ENCODE results near the gene ZNF326.
"Not testable (repeated sequence)": the region's sequence is repeated elsewhere in the genome, so short reads cannot be mapped to it uniquely, and the experiment has no call there.

ZNF326 gene

GRCh38 chr1:89994231-89994804, 592 bp upstream of the ZNF326 start:
- Histone ChIP-seq H3K4me3 (ENCODE audit: low read depth, low read length) (peak overlapping the region; percentile 84), H3K27me3 (no peaks in the 10 kb centered on the region), H3K9me3 (no peaks in the 10 kb centered on the region), H3K4me1 (no peaks in the 10 kb centered on the region; the same call in 1 of the 2 replicates), H3K36me3 (peaks cover 3% of the 10 kb centered on the region; the same call in 1 of the 2 replicates)
- TF ChIP-seq CTCF (IDR thresholded peaks at IDR 0.05; ENCODE audit: low read depth, low read length): no peak
- DNase-seq: no peak

GRCh38 chr1:89995598-89996449, 914 bp downstream of the ZNF326 start:
- Histone ChIP-seq H3K27me3 (no peaks in the 10 kb centered on the region), H3K4me3 (ENCODE audit: low read depth, low read length) (peak overlapping the region; percentile 84), H3K4me1 (no peaks in the 10 kb centered on the region; the same call in 1 of the 2 replicates), H3K9me3 (no peaks in the 10 kb centered on the region), H3K36me3 (peaks cover 3% of the 10 kb centered on the region)
- no peak for DNase-seq
- TF ChIP-seq CTCF (IDR thresholded peaks at IDR 0.05; ENCODE audit: low read depth, low read length): no peak

DNA sequence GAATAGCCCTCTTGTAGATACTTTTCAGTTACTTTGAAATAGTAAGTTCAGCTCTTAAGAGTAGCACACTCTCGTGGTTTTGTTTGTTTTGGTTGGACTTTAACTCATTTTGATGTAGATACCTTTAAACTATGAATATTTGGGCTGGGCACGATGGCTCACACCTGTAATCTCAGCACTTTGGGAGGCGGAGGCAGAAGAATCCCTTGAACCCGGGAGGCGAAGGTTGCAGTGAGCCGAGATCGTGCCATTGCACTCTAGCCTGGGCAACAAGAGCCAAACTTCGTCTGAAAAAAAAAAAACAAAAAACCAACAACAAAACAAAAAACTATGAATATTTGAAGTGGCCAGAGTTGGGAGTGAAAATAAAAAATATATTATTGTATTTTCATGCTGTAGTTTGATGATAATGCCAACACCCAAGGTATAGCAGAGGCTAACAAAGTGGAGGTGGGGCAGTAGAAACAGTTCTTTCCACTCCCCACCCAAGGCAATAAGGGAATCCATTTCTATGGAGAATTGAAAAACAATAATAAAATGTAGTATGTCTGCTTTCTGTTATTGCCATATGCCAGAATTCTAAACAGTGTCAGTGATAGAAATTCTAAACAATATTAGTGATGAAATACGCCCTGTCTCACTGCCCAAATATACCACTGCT, 1.7 kb downstream of the ZNF326 start:
- no peak for DNase-seq
- Histone ChIP-seq H3K36me3 (peaks cover 3% of the 10 kb centered on the region), H3K9me3 (no peaks in the 10 kb centered on the region), H3K4me3 (ENCODE audit: low read depth, low read length) (peak overlapping the region; percentile 84), H3K4me1 (no peaks in the 10 kb centered on the region; the same call in 1 of the 2 replicates), H3K27me3 (no peaks in the 10 kb centered on the region)
- no peak for TF ChIP-seq CTCF (IDR thresholded peaks at IDR 0.05; ENCODE audit: low read depth, low read length)

- H3K27me3 ChIP-seq, H3K4me1 ChIP-seq, H3K9me3 ChIP-seq, H3K36me3 ChIP-seq, DNase-seq: not testable (repeated sequence)
- H3K4me3 ChIP-seq (ENCODE audit: low read depth, low read length): peak overlapping the region; percentile 84; the same call in 1 of the 2 replicates
Observed at GRCh38 chr1:89997152-89997551, 2.2 kb downstream of the ZNF326 start.

DNA sequence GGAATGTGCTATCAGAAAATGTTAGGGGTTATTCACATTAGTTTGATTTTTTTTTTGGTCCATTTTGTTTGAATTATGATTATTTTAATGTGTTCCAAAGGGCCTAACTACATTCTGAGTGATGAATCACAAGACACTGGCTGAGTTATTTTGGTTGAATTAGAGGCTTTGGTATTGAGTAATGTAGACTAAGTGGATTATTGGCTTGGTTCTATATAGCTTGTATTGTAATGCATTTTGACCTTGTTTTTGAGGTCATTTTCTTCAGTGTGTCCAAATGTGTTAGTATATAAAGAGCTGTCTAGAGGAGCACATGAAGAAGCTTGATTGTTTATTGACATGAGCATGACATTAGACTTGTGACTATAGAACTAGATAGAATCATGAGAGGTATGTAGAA, 3.4 kb downstream of the ZNF326 start:
- TF ChIP-seq CTCF (IDR thresholded peaks at IDR 0.05; ENCODE audit: low read depth, low read length): no peak
- no peak overlapping the region for H3K4me3 ChIP-seq (ENCODE audit: low read depth, low read length)

GRCh38 chr1:89999208-89999607, 4.3 kb downstream of the ZNF326 start:
- Histone ChIP-seq H3K9me3 (no peaks in the 10 kb centered on the region), H3K36me3 (peaks cover 3% of the 10 kb centered on the region), H3K4me1 (no peaks in the 10 kb centered on the region; the same call in 1 of the 2 replicates), H3K27me3 (no peaks in the 10 kb centered on the region), H3K4me3 (ENCODE audit: low read depth, low read length) (no peak overlapping the region)
- DNase-seq: no peak
- TF ChIP-seq CTCF (IDR thresholded peaks at IDR 0.05; ENCODE audit: low read depth, low read length): no peak

More for the DNA sequence above, 3.4 kb downstream of the ZNF326 start:
- no peaks in the 10 kb centered on the region for H3K27me3 ChIP-seq
- DNase-seq: no peak
- H3K9me3 ChIP-seq: no peaks in the 10 kb centered on the region
- peaks cover 3% of the 10 kb centered on the region for H3K36me3 ChIP-seq
- H3K4me1 ChIP-seq: no peaks in the 10 kb centered on the region; the same call in 1 of the 2 replicates
